ENCODE measurements around the gene ROBO2. TPM values are rescaled to one million over a fixed set of nuclear protein-coding genes. Genes with fewer than 3 reads are reported as not detected.
A peak's percentile ranks its signal among the peaks of the same experiment; 100 is the strongest.

ROBO2 gene
- total and polyA plus RNA-seq, 3 experiments from 2014 or later = not detected

DNA sequence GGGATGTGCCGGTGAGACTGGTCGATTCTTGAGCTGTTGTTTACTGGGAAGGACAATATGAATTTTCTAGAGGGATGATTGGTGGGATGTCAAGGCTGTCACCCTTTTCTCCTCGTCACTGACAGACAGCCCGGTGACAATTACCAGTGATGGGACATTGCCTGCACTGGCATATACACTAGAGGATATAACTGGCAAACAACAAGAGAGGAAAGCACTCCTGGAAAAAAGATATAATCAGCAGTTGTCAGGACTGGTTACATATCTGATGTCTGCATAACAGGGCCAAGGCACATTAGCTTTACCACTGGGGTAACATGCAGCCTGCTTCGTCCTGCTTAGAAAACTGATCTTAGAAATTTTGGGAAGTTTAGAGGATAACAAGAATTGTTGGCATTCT lies 131.1 kb downstream of the ROBO2 start:
- Histone ChIP-seq H3K36me3 (ENCODE audit: insufficient read depth, low read length) (no peaks in the 10 kb centered on the region), H3K4me3 (ENCODE audit: low read length) (no peak overlapping the region), H3K9me3 (ENCODE audit: low read length) (no peaks in the 10 kb centered on the region), H3K27ac (ENCODE audit: low read depth, low read length) (no peak overlapping the region), H3K4me1 (ENCODE audit: insufficient read depth, low read length) (no peaks in the 10 kb centered on the region), H3K27me3 (ENCODE audit: insufficient read depth, low read length, poor library complexity, severe bottlenecking) (no peaks in the 10 kb centered on the region)
- no peak for DNase-seq
- Mint-ChIP-seq H3K27me3 (no peaks in the 10 kb centered on the region), H3K4me1 (no peaks in the 10 kb centered on the region), H3K27ac (peak overlapping the region in 1 of 8 donors; percentile 13), H3K4me3 (no peak overlapping the region), H3K9me3 (peaks cover 6 to 43% (median 11%) of the 10 kb centered on the region in 5 donors), H3K36me3 (no peaks in the 10 kb centered on the region)
- ChIA-PET CTCF (no interaction called here), POLR2A (no interaction called here)

DNA sequence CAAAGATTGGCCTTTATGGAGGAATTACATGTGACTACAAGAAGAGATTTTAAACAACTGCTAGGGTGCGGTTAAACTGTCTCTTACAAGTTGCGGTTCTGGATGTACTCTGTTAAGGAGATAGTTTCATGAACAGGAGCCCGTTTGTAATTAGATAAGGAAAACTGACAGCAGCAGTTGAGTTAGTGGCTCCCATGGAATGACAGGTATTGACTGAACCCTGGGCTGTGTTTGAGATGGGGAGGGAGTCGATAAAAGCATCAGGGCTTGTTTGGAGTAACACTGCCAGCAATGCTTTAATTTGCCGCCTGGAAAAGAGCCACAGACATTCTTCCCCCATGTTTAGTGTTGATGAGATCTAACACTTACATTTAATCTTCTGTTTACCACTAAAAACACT lies 139.9 kb downstream of the ROBO2 start:
- Histone ChIP-seq H3K27ac (ENCODE audit: low read depth, low read length) (no peak overlapping the region), H3K4me3 (ENCODE audit: low read length) (no peak overlapping the region), H3K9me3 (ENCODE audit: low read length) (no peaks in the 10 kb centered on the region), H3K36me3 (ENCODE audit: insufficient read depth, low read length) (no peaks in the 10 kb centered on the region), H3K4me1 (ENCODE audit: insufficient read depth, low read length) (no peaks in the 10 kb centered on the region), H3K27me3 (ENCODE audit: insufficient read depth, low read length, poor library complexity, severe bottlenecking) (no peaks in the 10 kb centered on the region)
- POLR2A ChIA-PET = no interaction called here
- no peak overlapping the region for H3K27ac Mint-ChIP-seq
- H3K27me3 Mint-ChIP-seq = no peaks in the 10 kb centered on the region
- CTCF ChIA-PET = no interaction called here
- peaks cover 3 to 31% (median 7%) of the 10 kb centered on the region in 5 donors for H3K9me3 Mint-ChIP-seq
- no peak overlapping the region for H3K4me3 Mint-ChIP-seq
- DNase-seq = no peak
- no peaks in the 10 kb centered on the region for H3K4me1 Mint-ChIP-seq
- no peaks in the 10 kb centered on the region for H3K36me3 Mint-ChIP-seq

DNA sequence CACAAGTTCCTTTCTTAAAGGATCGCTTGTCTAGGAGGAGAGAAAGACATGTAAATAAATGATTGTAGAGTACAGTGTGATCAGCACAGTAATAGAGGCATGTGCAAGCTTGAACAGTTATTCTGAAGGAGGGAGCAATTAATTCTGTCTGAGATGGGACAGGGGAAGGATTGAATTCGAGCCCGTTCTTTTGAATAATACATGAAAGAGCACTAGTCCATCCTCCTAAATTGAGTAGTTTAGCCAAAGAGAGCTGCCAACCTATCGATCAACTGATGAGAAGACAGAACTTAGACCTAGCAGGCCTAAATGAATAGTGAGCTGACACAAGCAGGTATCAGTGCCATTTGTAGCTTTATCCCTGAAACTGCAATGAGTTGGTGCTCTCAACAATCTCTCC lies 142.4 kb downstream of the ROBO2 start:
- H3K4me1 ChIP-seq (ENCODE audit: insufficient read depth, low read length) = no peaks in the 10 kb centered on the region
- Mint-ChIP-seq H3K4me1 (no peaks in the 10 kb centered on the region), H3K27ac (no peak overlapping the region), H3K36me3 (peaks cover 0 to 2% (median 0%) of the 10 kb centered on the region in 3 donors), H3K9me3 (peaks cover 0 to 31% (median 6%) of the 10 kb centered on the region in 5 donors), H3K4me3 (no peak overlapping the region), H3K27me3 (no peaks in the 10 kb centered on the region)
- ChIA-PET POLR2A (no interaction called here), CTCF (no interaction called here)
- H3K27me3 ChIP-seq (ENCODE audit: insufficient read depth, low read length, poor library complexity, severe bottlenecking) = no peaks in the 10 kb centered on the region
- DNase-seq = no peak
- H3K4me3 ChIP-seq (ENCODE audit: low read length) = no peak overlapping the region
- H3K27ac ChIP-seq (ENCODE audit: low read depth, low read length) = no peak overlapping the region
- no peaks in the 10 kb centered on the region for H3K36me3 ChIP-seq (ENCODE audit: insufficient read depth, low read length)
- H3K9me3 ChIP-seq (ENCODE audit: low read length) = no peaks in the 10 kb centered on the region

DNA sequence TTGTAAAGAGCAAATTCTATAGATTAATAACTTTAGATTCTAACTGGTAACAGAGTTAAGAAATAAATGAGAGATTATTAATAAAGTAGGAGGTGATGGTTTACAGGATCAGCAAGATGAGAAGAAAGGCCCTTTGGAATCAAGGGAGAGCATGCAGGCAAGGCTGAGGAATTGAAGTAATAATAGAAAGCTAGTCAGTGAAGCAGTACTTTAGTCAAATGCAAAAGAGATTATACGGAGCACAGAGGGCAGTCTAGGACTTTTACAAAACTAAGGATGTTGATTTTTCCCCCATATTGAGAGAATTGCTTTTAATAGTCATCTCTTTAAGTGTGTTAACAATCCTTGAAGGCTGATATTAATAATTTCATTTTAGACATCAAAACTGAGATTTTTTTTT lies 146.4 kb downstream of the ROBO2 start:
- Mint-ChIP-seq H3K36me3 (peaks cover 0 to 2% (median 0%) of the 10 kb centered on the region in 3 donors), H3K27me3 (no peaks in the 10 kb centered on the region), H3K27ac (no peak overlapping the region), H3K4me3 (no peak overlapping the region), H3K4me1 (no peaks in the 10 kb centered on the region), H3K9me3 (peaks cover 0 to 42% (median 12%) of the 10 kb centered on the region in 5 donors)
- no peak overlapping the region for H3K27ac ChIP-seq (ENCODE audit: low read depth, low read length)
- DNase-seq = no peak
- no peak overlapping the region for H3K4me3 ChIP-seq (ENCODE audit: low read length)
- POLR2A ChIA-PET = no interaction called here
- no peaks in the 10 kb centered on the region for H3K36me3 ChIP-seq (ENCODE audit: insufficient read depth, low read length)
- H3K4me1 ChIP-seq (ENCODE audit: insufficient read depth, low read length) = no peaks in the 10 kb centered on the region
- no peaks in the 10 kb centered on the region for H3K27me3 ChIP-seq (ENCODE audit: insufficient read depth, low read length, poor library complexity, severe bottlenecking)
- CTCF ChIA-PET = no interaction called here
- peaks cover 3% of the 10 kb centered on the region for H3K9me3 ChIP-seq (ENCODE audit: low read length)

DNA sequence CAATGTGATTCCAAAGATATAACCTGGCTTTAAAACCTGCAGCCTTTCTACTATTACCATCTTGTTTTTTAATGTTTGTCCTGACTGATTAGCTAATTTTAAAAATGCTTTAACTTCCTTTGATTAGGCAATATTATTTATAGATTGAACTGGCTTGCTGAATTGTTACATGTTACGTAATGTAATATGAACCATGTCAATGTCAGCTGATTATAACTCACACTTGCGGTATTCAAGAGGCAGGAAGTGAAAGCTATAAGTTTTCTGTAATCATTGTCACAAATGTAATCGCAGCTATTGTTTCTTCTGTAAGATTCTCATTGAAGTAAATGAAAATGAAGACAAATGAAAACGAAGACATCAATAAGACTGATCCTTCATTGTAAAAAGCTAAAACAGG lies 146.8 kb downstream of the ROBO2 start:
- Histone ChIP-seq H3K36me3 (ENCODE audit: insufficient read depth, low read length) (no peaks in the 10 kb centered on the region), H3K27me3 (ENCODE audit: insufficient read depth, low read length, poor library complexity, severe bottlenecking) (no peaks in the 10 kb centered on the region), H3K9me3 (ENCODE audit: low read length) (peaks cover 3% of the 10 kb centered on the region), H3K27ac (ENCODE audit: low read depth, low read length) (no peak overlapping the region), H3K4me3 (ENCODE audit: low read length) (no peak overlapping the region), H3K4me1 (ENCODE audit: insufficient read depth, low read length) (no peaks in the 10 kb centered on the region)
- Mint-ChIP-seq H3K36me3 (peaks cover 0 to 2% (median 0%) of the 10 kb centered on the region in 3 donors), H3K27ac (no peak overlapping the region), H3K4me3 (no peak overlapping the region), H3K9me3 (peaks cover 0 to 45% (median 13%) of the 10 kb centered on the region in 5 donors), H3K4me1 (no peaks in the 10 kb centered on the region), H3K27me3 (no peaks in the 10 kb centered on the region)
- DNase-seq = no peak
- POLR2A ChIA-PET = no interaction called here
- CTCF ChIA-PET = no interaction called here

DNA sequence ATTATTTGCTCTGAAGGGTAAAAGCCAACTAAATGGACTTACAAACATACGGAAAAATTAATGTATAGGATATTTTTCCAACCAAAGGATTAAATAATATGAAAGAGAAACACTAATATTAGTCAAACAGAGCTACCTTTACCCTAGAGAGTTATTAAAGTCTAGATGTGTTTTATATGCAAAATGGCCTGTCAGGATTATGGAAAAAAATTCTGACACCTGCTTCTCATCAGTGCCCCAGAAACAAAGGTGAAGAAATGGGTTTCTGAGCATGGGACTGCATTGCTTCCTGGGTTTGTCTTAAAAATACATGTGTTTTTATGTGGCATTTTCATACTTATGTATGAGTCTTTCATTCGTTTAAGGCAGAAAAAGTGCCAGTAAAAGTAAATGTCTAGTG lies 148.3 kb downstream of the ROBO2 start:
- Histone ChIP-seq H3K27me3 (ENCODE audit: insufficient read depth, low read length, poor library complexity, severe bottlenecking) (no peaks in the 10 kb centered on the region), H3K27ac (ENCODE audit: low read depth, low read length) (no peak overlapping the region), H3K36me3 (ENCODE audit: insufficient read depth, low read length) (no peaks in the 10 kb centered on the region), H3K4me3 (ENCODE audit: low read length) (no peak overlapping the region), H3K9me3 (ENCODE audit: low read length) (peaks cover 3% of the 10 kb centered on the region), H3K4me1 (ENCODE audit: insufficient read depth, low read length) (no peaks in the 10 kb centered on the region)
- CTCF ChIA-PET = no interaction called here
- POLR2A ChIA-PET = no interaction called here
- peaks cover 0 to 2% (median 0%) of the 10 kb centered on the region in 3 donors for H3K36me3 Mint-ChIP-seq
- H3K27ac Mint-ChIP-seq = no peak overlapping the region
- H3K4me1 Mint-ChIP-seq = no peaks in the 10 kb centered on the region
- H3K9me3 Mint-ChIP-seq = peaks cover 0 to 46% (median 13%) of the 10 kb centered on the region in 5 donors
- no peaks in the 10 kb centered on the region for H3K27me3 Mint-ChIP-seq
- H3K4me3 Mint-ChIP-seq = no peak overlapping the region
- no peak for DNase-seq

DNA sequence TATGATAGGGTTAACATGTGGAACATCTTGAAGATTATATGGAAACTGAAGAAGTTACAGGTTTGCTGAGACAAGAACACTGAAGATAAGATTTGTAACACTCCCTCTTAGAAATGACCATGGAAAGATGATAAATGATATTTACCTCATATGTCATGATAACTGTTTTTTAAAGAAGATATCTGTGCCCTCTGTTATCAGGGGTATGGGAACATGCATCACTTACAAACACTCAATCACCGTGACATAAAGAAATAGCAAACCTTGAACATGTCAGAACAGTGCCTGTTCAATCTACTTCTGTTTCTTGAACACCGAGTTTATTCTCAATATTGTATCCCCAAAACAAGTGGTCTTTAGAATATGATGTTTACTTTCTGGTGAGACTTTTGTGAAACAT lies 149.4 kb downstream of the ROBO2 start:
- H3K4me1 ChIP-seq (ENCODE audit: insufficient read depth, low read length) = no peaks in the 10 kb centered on the region
- H3K36me3 ChIP-seq (ENCODE audit: insufficient read depth, low read length) = no peaks in the 10 kb centered on the region
- DNase-seq = no peak
- H3K27me3 ChIP-seq (ENCODE audit: insufficient read depth, low read length, poor library complexity, severe bottlenecking) = no peaks in the 10 kb centered on the region
- Mint-ChIP-seq H3K27me3 (no peaks in the 10 kb centered on the region), H3K4me3 (no peak overlapping the region), H3K4me1 (no peaks in the 10 kb centered on the region), H3K36me3 (peaks cover 0 to 2% (median 0%) of the 10 kb centered on the region in 3 donors), H3K27ac (no peak overlapping the region), H3K9me3 (peaks cover 0 to 46% (median 13%) of the 10 kb centered on the region in 5 donors)
- H3K9me3 ChIP-seq (ENCODE audit: low read length) = peaks cover 3% of the 10 kb centered on the region
- ChIA-PET POLR2A (no interaction called here), CTCF (no interaction called here)
- H3K4me3 ChIP-seq (ENCODE audit: low read length) = no peak overlapping the region
- no peak overlapping the region for H3K27ac ChIP-seq (ENCODE audit: low read depth, low read length)

DNA sequence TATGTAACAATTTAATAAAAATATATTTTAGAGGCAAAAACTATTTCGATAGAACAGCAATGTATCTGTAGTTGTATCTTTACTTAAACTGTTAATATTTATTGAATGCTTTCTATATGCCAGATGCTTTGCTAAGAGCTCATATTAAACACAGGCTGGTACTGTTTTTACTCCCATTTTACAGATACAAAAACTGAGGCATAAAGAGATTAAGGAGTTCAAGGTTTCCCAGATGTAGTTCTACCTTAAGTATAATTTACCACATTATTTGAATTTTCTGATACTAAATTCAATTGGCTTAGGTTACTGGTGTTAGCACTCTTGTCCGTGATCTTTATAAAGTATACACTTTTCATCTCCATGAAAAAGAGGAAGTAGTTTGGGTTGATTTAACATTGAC lies 149.8 kb downstream of the ROBO2 start:
- Mint-ChIP-seq H3K27ac (no peak overlapping the region), H3K27me3 (no peaks in the 10 kb centered on the region), H3K36me3 (peaks cover 0 to 2% (median 0%) of the 10 kb centered on the region in 3 donors), H3K4me3 (no peak overlapping the region), H3K9me3 (peaks cover 0 to 46% (median 13%) of the 10 kb centered on the region in 5 donors), H3K4me1 (no peaks in the 10 kb centered on the region)
- no peaks in the 10 kb centered on the region for H3K4me1 ChIP-seq (ENCODE audit: insufficient read depth, low read length)
- no peak overlapping the region for H3K4me3 ChIP-seq (ENCODE audit: low read length)
- CTCF ChIA-PET = no interaction called here
- H3K36me3 ChIP-seq (ENCODE audit: insufficient read depth, low read length) = no peaks in the 10 kb centered on the region
- H3K27me3 ChIP-seq (ENCODE audit: insufficient read depth, low read length, poor library complexity, severe bottlenecking) = no peaks in the 10 kb centered on the region
- no peak for DNase-seq
- H3K27ac ChIP-seq (ENCODE audit: low read depth, low read length) = no peak overlapping the region
- peaks cover 3% of the 10 kb centered on the region for H3K9me3 ChIP-seq (ENCODE audit: low read length)
- POLR2A ChIA-PET = no interaction called here

DNA sequence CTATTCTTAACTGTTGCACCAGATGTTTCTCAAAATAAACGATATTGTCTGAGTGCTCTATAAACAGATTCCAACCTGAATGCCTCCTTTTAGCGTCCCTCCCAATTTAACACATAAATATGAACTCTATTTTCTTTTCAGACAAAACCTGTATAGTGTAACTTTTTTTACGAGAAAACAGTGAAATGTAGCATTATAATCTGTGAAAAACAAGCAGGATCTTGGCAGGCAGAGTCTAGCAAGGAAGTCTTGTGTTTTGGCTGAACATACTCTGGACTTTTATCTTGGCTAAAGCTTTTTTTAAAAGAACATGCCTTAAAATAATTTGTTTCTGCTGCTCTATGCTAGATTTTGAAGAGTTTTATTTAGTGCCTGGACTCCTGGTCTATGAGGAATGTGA lies 150.5 kb downstream of the ROBO2 start:
- no peak overlapping the region for H3K4me3 Mint-ChIP-seq
- CTCF ChIA-PET = no interaction called here
- no peaks in the 10 kb centered on the region for H3K4me1 Mint-ChIP-seq
- peaks cover 0 to 2% (median 0%) of the 10 kb centered on the region in 3 donors for H3K36me3 Mint-ChIP-seq
- no peaks in the 10 kb centered on the region for H3K36me3 ChIP-seq (ENCODE audit: insufficient read depth, low read length)
- H3K27me3 ChIP-seq (ENCODE audit: insufficient read depth, low read length, poor library complexity, severe bottlenecking) = no peaks in the 10 kb centered on the region
- POLR2A ChIA-PET = no interaction called here
- no peak for DNase-seq
- no peaks in the 10 kb centered on the region for H3K27me3 Mint-ChIP-seq
- peaks cover 0 to 40% (median 10%) of the 10 kb centered on the region in 5 donors for H3K9me3 Mint-ChIP-seq
- no peaks in the 10 kb centered on the region for H3K4me1 ChIP-seq (ENCODE audit: insufficient read depth, low read length)
- no peak overlapping the region for H3K4me3 ChIP-seq (ENCODE audit: low read length)
- no peak overlapping the region for H3K27ac ChIP-seq (ENCODE audit: low read depth, low read length)
- H3K27ac Mint-ChIP-seq = no peak overlapping the region
- peaks cover 3% of the 10 kb centered on the region for H3K9me3 ChIP-seq (ENCODE audit: low read length)
